Hepatocyte (in vitro differentiated cells): Measurements from ENCODE around the gene PLCH2. TPM values are rescaled to one million over a fixed set of nuclear protein-coding genes. Genes with fewer than 3 reads are reported as not detected.

Experiments
- DNase-seq: peaks from one replicate; pipeline ENCODE4 v3.0.0-alpha.2; 2016; ENCODE audit warnings: low spot score
- H2AFZ ChIP-seq: fragments of 200-600 bp; sonication (generic); 2 replicates; pipeline ENCODE4 v1.6.0; 2016; ENCODE audit warnings: antibody characterized with exemption, mild to moderate bottlenecking
- H3K27ac ChIP-seq: fragments of 200-600 bp; sonication (generic); 2 replicates; pipeline ENCODE4 v1.5.1; 2016; ENCODE audit warnings: mild to moderate bottlenecking
- H3K27me3 ChIP-seq: fragments of 200-600 bp; sonication (generic); 2 replicates; pipeline ENCODE4 v1.6.1; 2016
- H3K36me3 ChIP-seq: fragments of 200-600 bp; sonication (generic); replicated peaks from 2 replicates; pipeline ENCODE4 v1.5.1; 2016; ENCODE audit warnings: low read depth; ENCODE audit not compliant: insufficient read depth
- H3K4me1 ChIP-seq: fragments of 200-600 bp; sonication (generic); 2 replicates; pipeline ENCODE4 v1.5.1; 2016; ENCODE audit warnings: mild to moderate bottlenecking, moderate library complexity; ENCODE audit not compliant: insufficient read depth
- H3K4me2 ChIP-seq: fragments of 200-600 bp; sonication (generic); 2 replicates; pipeline ENCODE4 v1.6.0; 2016
- H3K4me3 ChIP-seq: fragments of 200-600 bp; sonication (generic); 2 replicates; pipeline ENCODE4 v1.5.1; 2016; ENCODE audit warnings: mild to moderate bottlenecking
- H3K79me2 ChIP-seq: fragments of 200-600 bp; sonication (generic); 2 replicates; pipeline ENCODE4 v1.6.0; 2017; ENCODE audit warnings: mild to moderate bottlenecking
- H3K9me2 ChIP-seq: fragments of 200-600 bp; sonication (generic); replicated peaks from 2 replicates; pipeline ENCODE4 v1.6.0; 2017; ENCODE audit warnings: mild to moderate bottlenecking; ENCODE audit not compliant: insufficient read depth
- H3K9me3 ChIP-seq: fragments of 200-600 bp; sonication (generic); 2 replicates; pipeline ENCODE4 v1.5.1; 2016; ENCODE audit warnings: low read depth, mild to moderate bottlenecking
- H4K20me1 ChIP-seq: fragments of 200-600 bp; sonication (generic); 2 replicates; pipeline ENCODE4 v1.6.0; 2016; ENCODE audit warnings: mild to moderate bottlenecking; ENCODE audit not compliant: insufficient read depth, poor library complexity, severe bottlenecking
- CTCF ChIP-seq: fragments of 200-600 bp; sonication (generic); IDR thresholded peaks from 2 replicates; pipeline ENCODE4 v1.5.1; 2016; ENCODE audit warnings: antibody characterized with exemption, mild to moderate bottlenecking; ENCODE audit not compliant: poor library complexity
- EZH2 ChIP-seq: fragments of 200-600 bp; sonication (generic); IDR thresholded peaks from 2 replicates; pipeline ENCODE4 v1.6.1; 2016; ENCODE audit warnings: antibody characterized with exemption, mild to moderate bottlenecking, borderline replicate concordance
- EZH2phosphoT487 ChIP-seq: fragments of 200-600 bp; sonication (generic); IDR thresholded peaks from one replicate; pipeline ENCODE4 v1.6.1; 2018; ENCODE audit warnings: antibody characterized with exemption, mild to moderate bottlenecking, low read depth, moderate library complexity; ENCODE audit not compliant: unreplicated experiment, severe bottlenecking
- WGBS: methylation state at CpG from one replicate; pipeline ENCODE4 v1.1.6; 2016; ENCODE audit warnings: low lambda C conversion rate; ENCODE audit errors: missing lambda C conversion rate; 5-methylcytosine and 5-hydroxymethylcytosine counted together
- polyA plus RNA-seq: library from polyadenylated mRNA; unstranded; fragments of >200 nt; fragmentation: Nextera tagmentation; extraction: Ambion mirVana; gene quantifications from 2 replicates; pipeline ENCODE4 v1.2.1, GENCODE V29; 2016
- total RNA-seq: library from RNA; depleted of rRNA; stranded (reverse); fragments of >200 nt; gene quantifications from 2 replicates; pipeline ENCODE4 v1.2.3, GENCODE V29; 2014

Gene PLCH2
- total and polyA plus RNA-seq, 2 experiments from 2014 or later, result 1.3 to 3.4 TPM

GRCh38 chr1:2427976-2428375 lies 48.1 kb upstream of the PLCH2 start:
- Histone ChIP-seq H3K27me3 (no peaks in the 10 kb centered on the region), H3K79me2 (no peaks in the 10 kb centered on the region), H3K4me3 (no peak overlapping the region), H3K9me2 (no peaks in the 10 kb centered on the region), H3K9me3 (no peaks in the 10 kb centered on the region), H3K4me1 (no peaks in the 10 kb centered on the region), H2AFZ (no peak overlapping the region), H3K27ac (no peak overlapping the region), H4K20me1 (no peaks in the 10 kb centered on the region), H3K36me3 (no peaks in the 10 kb centered on the region), H3K4me2 (no peak overlapping the region)
- DNase-seq, result no peak
- TF ChIP-seq EZH2, result no peak
- no peak for TF ChIP-seq CTCF
- no peak for TF ChIP-seq EZH2phosphoT487
- 87% methylated on average over 10 of the region's 10 CpGs for WGBS

GRCh38 chr1:2428490-2428889 lies 47.6 kb upstream of the PLCH2 start:
- H3K4me3 ChIP-seq, result no peak overlapping the region
- no peaks in the 10 kb centered on the region for H3K9me2 ChIP-seq
- H3K36me3 ChIP-seq, result no peaks in the 10 kb centered on the region
- TF ChIP-seq CTCF, result no peak
- TF ChIP-seq EZH2phosphoT487, result no peak
- TF ChIP-seq EZH2, result no peak
- H4K20me1 ChIP-seq, result no peaks in the 10 kb centered on the region
- no peak overlapping the region for H3K27ac ChIP-seq
- no peak overlapping the region for H2AFZ ChIP-seq
- H3K4me1 ChIP-seq, result no peaks in the 10 kb centered on the region
- H3K27me3 ChIP-seq, result peaks cover 3% of the 10 kb centered on the region
- H3K79me2 ChIP-seq, result no peaks in the 10 kb centered on the region
- no peaks in the 10 kb centered on the region for H3K9me3 ChIP-seq
- 93% methylated on average over 28 of the region's 28 CpGs for WGBS
- no peak overlapping the region for H3K4me2 ChIP-seq
- DNase-seq, result no peak

- Histone ChIP-seq H3K4me1 (no peaks in the 10 kb centered on the region), H4K20me1 (no peaks in the 10 kb centered on the region), H2AFZ (no peak overlapping the region), H3K4me3 (no peak overlapping the region), H3K27me3 (peaks cover 3% of the 10 kb centered on the region), H3K4me2 (no peak overlapping the region), H3K79me2 (no peaks in the 10 kb centered on the region), H3K27ac (no peak overlapping the region), H3K9me3 (no peaks in the 10 kb centered on the region), H3K36me3 (no peaks in the 10 kb centered on the region), H3K9me2 (no peaks in the 10 kb centered on the region)
- TF ChIP-seq CTCF (no peak), EZH2phosphoT487 (no peak), EZH2 (no peak)
- no peak for DNase-seq
- 86% methylated on average over 19 of the region's 20 CpGs for WGBS
Measured at GRCh38 chr1:2429780-2430591, 46.1 kb upstream of the PLCH2 start.
